PFSK-1 (cell line): ENCODE results near the gene FOXO4.

Experiments
- FOXP2 ChIP-seq: optimal IDR thresholded peaks from 2 replicates; pipeline ENCODE3; 2011; ENCODE audit warnings: borderline replicate concordance, control low read depth, inconsistent platforms; ENCODE audit not compliant: insufficient read depth; ENCODE audit errors: extremely low read length, extremely low read depth
- POLR2AphosphoS5 ChIP-seq: IDR thresholded peaks from 2 replicates; pipeline ENCODE4 v1.6.1; 2012; ENCODE audit warnings: low read depth, mild to moderate bottlenecking, control low read depth, low read length, moderate library complexity
- SIN3A ChIP-seq: IDR thresholded peaks from 2 replicates; pipeline ENCODE4 v1.6.1; 2012; ENCODE audit warnings: mild to moderate bottlenecking, low read length, moderate library complexity, borderline replicate concordance; ENCODE audit not compliant: insufficient read depth
- TAF1 ChIP-seq: IDR thresholded peaks from 2 replicates; pipeline ENCODE4 v1.6.1; 2012; ENCODE audit warnings: low read length, control low read depth, borderline replicate concordance; ENCODE audit not compliant: insufficient read depth
- TF ChIP-seq, protein P1 (sequence below), 2 experiments: IDR thresholded peaks; 2 replicates each; pipeline versions ENCODE4 v1.6.1 to v1.8.0; 2011 to 2012; ENCODE audit warnings: low read depth in 2 of 2, low read length in 2 of 2, control low read depth in 1 of 2, inconsistent platforms in 1 of 2, mild to moderate bottlenecking in 1 of 2, moderate library complexity in 1 of 2; ENCODE audit not compliant: insufficient read depth in 1 of 2

The FOXO4 gene

DNA sequence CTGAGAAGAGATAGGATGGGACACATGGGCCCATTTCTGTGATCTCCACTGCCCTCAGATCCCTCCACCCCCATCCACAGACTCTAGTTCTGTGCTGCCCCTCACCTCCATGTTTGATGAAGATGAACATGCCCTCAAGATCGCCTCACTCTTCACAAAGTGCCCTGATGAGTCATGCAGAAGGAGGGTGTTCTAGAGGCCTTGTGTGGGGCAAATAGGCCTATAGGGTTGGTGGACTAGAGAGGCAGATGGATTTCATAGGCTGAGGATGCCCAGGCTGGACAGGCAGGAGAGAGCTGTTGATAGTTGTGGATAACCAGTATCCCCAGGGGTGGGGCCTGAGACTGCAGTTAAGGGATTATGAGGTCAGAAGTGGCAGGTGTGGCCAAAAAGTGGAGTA is 10.8 kb downstream of the FOXO4 start, which contains the start of gene CXorf65:
Gene CXorf65 (minus strand): TSS at position 314 of the 400 bp plus-strand sequence. CDS start 184 bp downstream, at position 130.
- TF ChIP-seq TAF1 = no peak
- TF ChIP-seq POLR2AphosphoS5 = no peak
- TF ChIP-seq, protein P1, sequence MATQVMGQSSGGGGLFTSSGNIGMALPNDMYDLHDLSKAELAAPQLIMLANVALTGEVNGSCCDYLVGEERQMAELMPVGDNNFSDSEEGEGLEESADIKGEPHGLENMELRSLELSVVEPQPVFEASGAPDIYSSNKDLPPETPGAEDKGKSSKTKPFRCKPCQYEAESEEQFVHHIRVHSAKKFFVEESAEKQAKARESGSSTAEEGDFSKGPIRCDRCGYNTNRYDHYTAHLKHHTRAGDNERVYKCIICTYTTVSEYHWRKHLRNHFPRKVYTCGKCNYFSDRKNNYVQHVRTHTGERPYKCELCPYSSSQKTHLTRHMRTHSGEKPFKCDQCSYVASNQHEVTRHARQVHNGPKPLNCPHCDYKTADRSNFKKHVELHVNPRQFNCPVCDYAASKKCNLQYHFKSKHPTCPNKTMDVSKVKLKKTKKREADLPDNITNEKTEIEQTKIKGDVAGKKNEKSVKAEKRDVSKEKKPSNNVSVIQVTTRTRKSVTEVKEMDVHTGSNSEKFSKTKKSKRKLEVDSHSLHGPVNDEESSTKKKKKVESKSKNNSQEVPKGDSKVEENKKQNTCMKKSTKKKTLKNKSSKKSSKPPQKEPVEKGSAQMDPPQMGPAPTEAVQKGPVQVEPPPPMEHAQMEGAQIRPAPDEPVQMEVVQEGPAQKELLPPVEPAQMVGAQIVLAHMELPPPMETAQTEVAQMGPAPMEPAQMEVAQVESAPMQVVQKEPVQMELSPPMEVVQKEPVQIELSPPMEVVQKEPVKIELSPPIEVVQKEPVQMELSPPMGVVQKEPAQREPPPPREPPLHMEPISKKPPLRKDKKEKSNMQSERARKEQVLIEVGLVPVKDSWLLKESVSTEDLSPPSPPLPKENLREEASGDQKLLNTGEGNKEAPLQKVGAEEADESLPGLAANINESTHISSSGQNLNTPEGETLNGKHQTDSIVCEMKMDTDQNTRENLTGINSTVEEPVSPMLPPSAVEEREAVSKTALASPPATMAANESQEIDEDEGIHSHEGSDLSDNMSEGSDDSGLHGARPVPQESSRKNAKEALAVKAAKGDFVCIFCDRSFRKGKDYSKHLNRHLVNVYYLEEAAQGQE (IDR thresholded peaks at IDR 0.05; ENCODE audit: insufficient read depth in 1 of 2, low read depth in 2 of 2, low read length in 2 of 2) = no peak
- TF ChIP-seq FOXP2 = no peak
- no peak for TF ChIP-seq SIN3A

DNA sequence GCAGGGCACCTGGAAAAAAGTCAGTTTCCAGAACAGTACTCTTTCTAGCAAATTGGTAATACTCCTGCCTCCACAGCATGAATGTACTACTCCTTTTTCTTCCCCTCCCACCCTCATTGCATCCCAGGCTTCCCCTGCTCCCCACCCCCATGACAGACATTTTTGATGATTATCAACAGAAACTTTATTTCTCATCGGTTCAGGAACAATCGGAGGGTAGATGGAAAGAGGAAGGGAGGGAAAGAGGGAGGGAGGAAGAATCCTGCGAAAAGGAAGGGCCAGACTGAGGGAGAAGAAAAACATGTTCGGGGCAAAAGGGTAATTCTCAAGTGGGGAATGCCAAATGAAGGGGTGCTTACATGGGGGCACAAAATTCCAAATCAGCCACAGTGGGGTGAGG is 11.6 kb downstream of the FOXO4 start:
- no peak for TF ChIP-seq POLR2AphosphoS5
- TF ChIP-seq, protein P1 (IDR thresholded peaks at IDR 0.05; ENCODE audit: insufficient read depth in 1 of 2, low read depth in 2 of 2, low read length in 2 of 2) = no peak
- TF ChIP-seq FOXP2 = no peak
- no peak for TF ChIP-seq TAF1

DNA sequence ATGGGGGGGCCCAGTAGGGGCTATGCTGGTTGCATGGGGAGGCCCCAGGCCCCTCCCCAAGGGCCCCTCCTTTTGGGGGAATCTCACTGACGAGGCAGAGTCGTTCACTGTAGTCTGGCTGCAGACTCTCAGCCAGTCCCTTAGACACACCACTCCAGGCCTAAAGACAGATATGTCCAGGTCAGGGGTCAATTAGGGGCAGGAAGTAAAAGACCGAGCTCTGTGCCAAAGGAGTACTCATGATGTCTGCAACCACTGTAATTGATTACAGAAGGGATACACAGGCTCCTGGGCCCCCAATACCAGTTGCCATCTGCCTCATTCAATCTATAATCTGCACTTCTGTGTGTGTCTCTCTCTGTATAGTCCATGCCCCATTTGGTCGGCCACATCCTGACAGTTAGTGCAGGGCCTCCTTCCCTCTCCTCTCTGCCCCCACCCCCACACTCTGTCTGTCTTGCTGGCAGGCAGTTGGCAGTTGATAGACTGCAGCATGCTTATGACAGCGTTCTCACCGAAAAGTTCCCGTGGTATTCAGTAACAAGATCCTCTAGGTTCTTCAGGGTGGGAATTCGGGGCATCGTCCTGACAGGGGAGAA is 12.2 kb downstream of the FOXO4 start:
- TF ChIP-seq TAF1 = no peak
- TF ChIP-seq POLR2AphosphoS5 = no peak
- no peak for TF ChIP-seq FOXP2
- no peak for TF ChIP-seq SIN3A
- TF ChIP-seq, protein P1 (IDR thresholded peaks at IDR 0.05; ENCODE audit: insufficient read depth in 1 of 2, low read depth in 2 of 2, low read length in 2 of 2) = no peak

DNA sequence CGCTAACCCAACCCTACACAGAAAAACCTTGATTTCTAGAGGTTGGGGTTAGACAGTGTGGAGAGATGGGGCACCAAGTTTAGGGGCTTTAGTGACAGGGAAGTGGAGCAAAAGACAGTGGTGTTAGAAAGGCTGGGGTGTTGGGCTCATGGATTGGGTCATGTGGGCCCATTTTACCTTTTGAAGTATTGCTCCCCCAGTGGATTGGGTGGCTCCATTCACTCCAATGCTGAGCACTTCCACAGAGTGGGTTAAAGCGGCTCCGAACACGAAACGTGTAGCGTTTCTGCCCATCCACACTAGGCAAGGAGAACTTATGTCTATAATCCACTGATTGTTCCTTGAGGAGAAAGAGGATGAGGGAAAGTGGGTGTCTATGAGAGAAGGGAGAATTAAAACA is 13.4 kb downstream of the FOXO4 start:
- TF ChIP-seq TAF1 (no peak), FOXP2 (no peak), SIN3A (no peak), POLR2AphosphoS5 (no peak)
- TF ChIP-seq, protein P1 (IDR thresholded peaks at IDR 0.05; ENCODE audit: insufficient read depth in 1 of 2, low read depth in 2 of 2, low read length in 2 of 2) = no peak
